OCI-LY1 (cell line): ENCODE measurements around the gene PRKAR2B.

Experiments
- H2AFZ ChIP-seq: fragments of 200-600 bp; sonication (generic), shearing (Covaris generic); 2 replicates; pipeline ENCODE4 v1.6.0; 2014; ENCODE audit warnings: antibody characterized with exemption, mild to moderate bottlenecking, low read length
- H3F3A ChIP-seq: fragments of 200-600 bp; sonication (generic), shearing (Covaris generic); 2 replicates; pipeline ENCODE4 v1.6.0; 2014; ENCODE audit warnings: mild to moderate bottlenecking, antibody characterized with exemption, low read length, moderate library complexity; ENCODE audit not compliant: insufficient read depth
- H3K27ac ChIP-seq: fragments of 200-600 bp; sonication (generic); 2 replicates; pipeline ENCODE4 v1.5.1; 2014; ENCODE audit warnings: low read length, mixed run types, mild to moderate bottlenecking, low read depth; ENCODE audit not compliant: poor library complexity, severe bottlenecking
- H3K27me3 ChIP-seq: fragments of 200-600 bp; sonication (generic); 2 replicates; pipeline ENCODE4 v1.6.0; 2014; ENCODE audit warnings: antibody characterized with exemption, mild to moderate bottlenecking, low read length, moderate library complexity; ENCODE audit not compliant: insufficient read depth
- H3K36me3 ChIP-seq: fragments of 200-600 bp; sonication (generic); 2 replicates; pipeline ENCODE4 v1.6.1; 2014; ENCODE audit warnings: mild to moderate bottlenecking, antibody characterized with exemption, low read length, moderate library complexity, mixed read lengths; ENCODE audit not compliant: insufficient read depth
- H3K4me1 ChIP-seq: fragments of 200-600 bp; sonication (generic); 2 replicates; pipeline ENCODE4 v1.5.1; 2014; ENCODE audit warnings: mild to moderate bottlenecking, low read length, moderate library complexity; ENCODE audit not compliant: insufficient read depth, severe bottlenecking
- H3K4me2 ChIP-seq: fragments of 200-600 bp; sonication (generic), shearing (Covaris generic); 2 replicates; pipeline ENCODE4 v1.6.1; 2014; ENCODE audit warnings: low read length
- H3K4me3 ChIP-seq: fragments of 200-600 bp; sonication (generic); 2 replicates; pipeline ENCODE4 v1.5.1; 2014; ENCODE audit warnings: low read length, low read depth, mild to moderate bottlenecking, mixed read lengths; ENCODE audit not compliant: poor library complexity, severe bottlenecking
- H3K79me2 ChIP-seq: fragments of 200-600 bp; shearing (Covaris generic); 2 replicates; pipeline ENCODE4 v1.6.1; 2016; ENCODE audit warnings: mixed run types, low read length, mixed read lengths; ENCODE audit not compliant: insufficient read depth
- H3K9ac ChIP-seq: fragments of 200-600 bp; sonication (generic), shearing (Covaris generic); 2 replicates; pipeline ENCODE4 v1.6.1; 2014; ENCODE audit warnings: mild to moderate bottlenecking, low read length, mixed read lengths
- H3K9me2 ChIP-seq: fragments of 200-600 bp; sonication (generic), shearing (Covaris generic); 2 replicates; pipeline ENCODE4 v1.6.1; 2014; ENCODE audit warnings: low read depth, mild to moderate bottlenecking, low read length, mixed read lengths
- H3K9me3 ChIP-seq: fragments of 200-600 bp; shearing (Covaris generic); 2 replicates; pipeline ENCODE4 v1.6.1; 2014; ENCODE audit warnings: low read length, mixed read lengths
- H4K20me1 ChIP-seq: fragments of 200-600 bp; sonication (generic), shearing (Covaris generic); 2 replicates; pipeline ENCODE4 v1.6.0; 2016; ENCODE audit warnings: mild to moderate bottlenecking, low read length; ENCODE audit not compliant: insufficient read depth
- EZH2 ChIP-seq: fragments of 200-600 bp; sonication (generic), shearing (Covaris generic); IDR thresholded peaks from 2 replicates; pipeline ENCODE4 v1.8.0; 2017; ENCODE audit warnings: borderline replicate concordance, mixed run types, mild to moderate bottlenecking, antibody characterized with exemption, low read length, moderate library complexity, mixed read lengths
- TF ChIP-seq, protein P1 (sequence below): fragments of 200-600 bp; sonication (generic), shearing (Covaris generic); IDR thresholded peaks from 2 replicates; pipeline ENCODE4 v1.5.1; 2017; ENCODE audit warnings: mild to moderate bottlenecking, antibody characterized with exemption, low read length, moderate library complexity, mixed read lengths

The PRKAR2B gene

DNA sequence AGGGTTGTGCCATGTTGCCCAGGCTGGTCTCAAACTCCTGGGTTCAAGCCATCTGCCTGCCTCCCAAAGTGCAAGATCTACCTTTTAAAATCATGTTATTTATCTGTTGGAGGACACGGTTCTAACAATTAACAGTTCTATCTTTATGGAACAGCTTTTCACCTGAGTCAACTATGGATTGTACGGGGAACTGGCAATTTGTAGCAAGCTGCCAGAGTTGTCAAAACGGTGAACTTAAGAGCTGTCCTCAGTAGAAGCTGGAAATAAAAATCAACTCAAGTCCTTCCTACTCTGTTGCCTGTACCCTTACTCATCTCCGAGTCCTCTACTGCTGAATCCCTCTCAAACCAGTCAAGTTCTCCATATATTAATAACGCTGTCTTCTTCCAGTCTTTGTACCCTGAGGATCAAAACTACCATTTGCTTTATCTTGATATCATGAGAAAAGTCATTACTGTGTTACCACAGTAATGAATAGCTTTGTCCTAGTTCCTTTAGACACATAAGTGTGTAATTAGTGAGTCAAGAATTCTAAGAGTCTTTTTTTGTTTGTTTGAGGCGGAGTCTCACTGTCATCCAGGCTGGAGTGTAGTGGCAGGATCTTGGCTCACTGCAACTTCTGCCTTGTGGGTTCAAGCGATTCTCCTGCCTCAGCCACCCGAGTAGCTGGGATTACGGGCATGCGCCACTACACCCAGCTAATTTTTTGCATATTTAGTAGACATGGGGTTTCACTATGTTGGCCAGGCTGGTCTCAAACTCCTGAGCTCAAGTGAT lies 152.5 kb downstream of the PRKAR2B start:
- H3K9me3 ChIP-seq, result no peaks in the 10 kb centered on the region
- H4K20me1 ChIP-seq, result no peaks in the 10 kb centered on the region
- no peak overlapping the region for H3K9ac ChIP-seq
- no peaks in the 10 kb centered on the region for H3K27me3 ChIP-seq
- no peak overlapping the region for H2AFZ ChIP-seq
- no peaks in the 10 kb centered on the region for H3K9me2 ChIP-seq
- TF ChIP-seq EZH2, result no peak
- TF ChIP-seq, protein P1, sequence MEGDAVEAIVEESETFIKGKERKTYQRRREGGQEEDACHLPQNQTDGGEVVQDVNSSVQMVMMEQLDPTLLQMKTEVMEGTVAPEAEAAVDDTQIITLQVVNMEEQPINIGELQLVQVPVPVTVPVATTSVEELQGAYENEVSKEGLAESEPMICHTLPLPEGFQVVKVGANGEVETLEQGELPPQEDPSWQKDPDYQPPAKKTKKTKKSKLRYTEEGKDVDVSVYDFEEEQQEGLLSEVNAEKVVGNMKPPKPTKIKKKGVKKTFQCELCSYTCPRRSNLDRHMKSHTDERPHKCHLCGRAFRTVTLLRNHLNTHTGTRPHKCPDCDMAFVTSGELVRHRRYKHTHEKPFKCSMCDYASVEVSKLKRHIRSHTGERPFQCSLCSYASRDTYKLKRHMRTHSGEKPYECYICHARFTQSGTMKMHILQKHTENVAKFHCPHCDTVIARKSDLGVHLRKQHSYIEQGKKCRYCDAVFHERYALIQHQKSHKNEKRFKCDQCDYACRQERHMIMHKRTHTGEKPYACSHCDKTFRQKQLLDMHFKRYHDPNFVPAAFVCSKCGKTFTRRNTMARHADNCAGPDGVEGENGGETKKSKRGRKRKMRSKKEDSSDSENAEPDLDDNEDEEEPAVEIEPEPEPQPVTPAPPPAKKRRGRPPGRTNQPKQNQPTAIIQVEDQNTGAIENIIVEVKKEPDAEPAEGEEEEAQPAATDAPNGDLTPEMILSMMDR, result no peak
- no peaks in the 10 kb centered on the region for H3K4me1 ChIP-seq
- H3K27ac ChIP-seq, result no peak overlapping the region
- no peak overlapping the region for H3K4me2 ChIP-seq
- H3K36me3 ChIP-seq, result peaks cover 71% of the 10 kb centered on the region; the same call in 1 of the 2 replicates
- no peaks in the 10 kb centered on the region for H3F3A ChIP-seq
- H3K79me2 ChIP-seq, result no peaks in the 10 kb centered on the region
- H3K4me3 ChIP-seq, result no peak overlapping the region

GRCh38 chr7:107201795-107202450 lies 157.4 kb downstream of the PRKAR2B start:
- H3K36me3 ChIP-seq, result peaks cover 79% of the 10 kb centered on the region; the same call in 1 of the 2 replicates

GRCh38 chr7:107203607-107204006 lies 159.1 kb downstream of the PRKAR2B start:
- TF ChIP-seq EZH2, result no peak
- TF ChIP-seq, protein P1, result no peak
- Histone ChIP-seq H3K27me3 (no peaks in the 10 kb centered on the region), H3K9ac (no peak overlapping the region), H3K4me2 (no peak overlapping the region), H3K9me2 (no peaks in the 10 kb centered on the region), H3K36me3 (peaks cover 71% of the 10 kb centered on the region; the same call in 1 of the 2 replicates), H3K27ac (no peak overlapping the region), H4K20me1 (no peaks in the 10 kb centered on the region), H2AFZ (no peak overlapping the region), H3F3A (no peaks in the 10 kb centered on the region), H3K4me3 (no peak overlapping the region), H3K4me1 (peaks cover 4% of the 10 kb centered on the region), H3K9me3 (no peaks in the 10 kb centered on the region), H3K79me2 (no peaks in the 10 kb centered on the region)

More at GRCh38 chr7:107201795-107202450, 157.4 kb downstream of the PRKAR2B start:
- Histone ChIP-seq H3K27ac (no peak overlapping the region), H2AFZ (no peak overlapping the region), H3K79me2 (no peaks in the 10 kb centered on the region), H4K20me1 (no peaks in the 10 kb centered on the region), H3K9me3 (no peaks in the 10 kb centered on the region), H3F3A (no peaks in the 10 kb centered on the region), H3K27me3 (no peaks in the 10 kb centered on the region), H3K9ac (no peak overlapping the region), H3K4me1 (no peaks in the 10 kb centered on the region), H3K9me2 (no peaks in the 10 kb centered on the region), H3K4me2 (no peak overlapping the region), H3K4me3 (no peak overlapping the region)
- TF ChIP-seq, protein P1, result peak; percentile 83
- no peak for TF ChIP-seq EZH2
